OCI-LY3 (cell line): Measurements from ENCODE around the gene CPSF7.

ENCODE experiments used
- H2AFZ ChIP-seq: fragments of 200-600, 300-600 bp; shearing (Covaris generic); 2 replicates; pipeline ENCODE4 v1.6.0; 2014; ENCODE audit warnings: antibody characterized with exemption, low read depth, low read length
- H3K27ac ChIP-seq: fragments of 200-600, 300-600 bp; sonication (generic); 2 replicates; pipeline ENCODE4 v1.5.1; 2014; ENCODE audit warnings: mild to moderate bottlenecking, low read length, moderate library complexity, mixed read lengths
- H3K27me3 ChIP-seq: fragments of 200-600, 300-600 bp; sonication (generic); 2 replicates; pipeline ENCODE4 v1.6.1; 2014; ENCODE audit warnings: low read depth, low read length, mixed read lengths
- H3K36me3 ChIP-seq: fragments of 200-600, 300-600 bp; sonication (generic); replicated peaks from 2 replicates; pipeline ENCODE3; 2014; ENCODE audit warnings: low read depth, low read length, mixed read lengths
- H3K4me1 ChIP-seq: fragments of 300-600, 200-600 bp; sonication (generic); 2 replicates; pipeline ENCODE4 v1.6.1; 2014; ENCODE audit warnings: low read length, mixed read lengths
- H3K4me2 ChIP-seq: fragments of 200-600, 300-600 bp; sonication (generic); 2 replicates; pipeline ENCODE4 v1.6.1; 2014; ENCODE audit warnings: low read length, mixed read lengths
- H3K4me3 ChIP-seq: fragments of 300-600, 200-600 bp; sonication (generic); 2 replicates; pipeline ENCODE4 v1.5.1; 2014; ENCODE audit warnings: antibody characterized with exemption, mild to moderate bottlenecking, low read length, moderate library complexity
- H3K79me2 ChIP-seq: fragments of 300-600, 200-600 bp; shearing (Covaris generic); 2 replicates; pipeline ENCODE4 v1.6.1; 2014; ENCODE audit warnings: mild to moderate bottlenecking, low read length, mixed read lengths
- H3K9ac ChIP-seq: fragments of 300-600, 200-600 bp; shearing (Covaris generic); 2 replicates; pipeline ENCODE4 v1.6.0; 2014; ENCODE audit warnings: mild to moderate bottlenecking, low read length, moderate library complexity
- H3K9me3 ChIP-seq: fragments of 200-600, 300-600 bp; shearing (Covaris generic); 2 replicates; pipeline ENCODE4 v1.6.1; 2014; ENCODE audit warnings: low read length, mixed read lengths; ENCODE audit not compliant: insufficient read depth
- H4K20me1 ChIP-seq: fragments of 200-600, 300-600 bp; sonication (generic); 2 replicates; pipeline ENCODE4 v1.6.1; 2016; ENCODE audit warnings: low read length, mixed read lengths; ENCODE audit not compliant: insufficient read depth
- EZH2phosphoT487 ChIP-seq: fragments of 200-600 bp; shearing (Covaris generic); IDR thresholded peaks from 2 replicates; pipeline ENCODE4 v1.6.1; 2018; ENCODE audit warnings: antibody characterized with exemption, mixed run types, low read depth
- TF ChIP-seq, protein P1 (sequence below): fragments of 200-600, 300-600 bp; sonication (generic); IDR thresholded peaks from 2 replicates; pipeline ENCODE4 v1.5.1; 2014; ENCODE audit warnings: antibody characterized with exemption, low read length, low read depth

CPSF7 gene

GRCh38 chr11:61416941-61417340 lies 12.8 kb downstream of the CPSF7 start:
- Histone ChIP-seq H3K36me3 (peaks cover 83% of the 10 kb centered on the region), H3K79me2 (peaks cover 48% of the 10 kb centered on the region), H3K4me2 (no peak overlapping the region), H2AFZ (no peak overlapping the region), H4K20me1 (peaks cover 20% of the 10 kb centered on the region; the same call in 1 of the 2 replicates), H3K4me3 (no peak overlapping the region), H3K9me3 (no peaks in the 10 kb centered on the region), H3K27me3 (no peaks in the 10 kb centered on the region), H3K4me1 (no peaks in the 10 kb centered on the region), H3K9ac (no peak overlapping the region), H3K27ac (no peak overlapping the region)
- TF ChIP-seq EZH2phosphoT487, result no peak
- TF ChIP-seq, protein P1, sequence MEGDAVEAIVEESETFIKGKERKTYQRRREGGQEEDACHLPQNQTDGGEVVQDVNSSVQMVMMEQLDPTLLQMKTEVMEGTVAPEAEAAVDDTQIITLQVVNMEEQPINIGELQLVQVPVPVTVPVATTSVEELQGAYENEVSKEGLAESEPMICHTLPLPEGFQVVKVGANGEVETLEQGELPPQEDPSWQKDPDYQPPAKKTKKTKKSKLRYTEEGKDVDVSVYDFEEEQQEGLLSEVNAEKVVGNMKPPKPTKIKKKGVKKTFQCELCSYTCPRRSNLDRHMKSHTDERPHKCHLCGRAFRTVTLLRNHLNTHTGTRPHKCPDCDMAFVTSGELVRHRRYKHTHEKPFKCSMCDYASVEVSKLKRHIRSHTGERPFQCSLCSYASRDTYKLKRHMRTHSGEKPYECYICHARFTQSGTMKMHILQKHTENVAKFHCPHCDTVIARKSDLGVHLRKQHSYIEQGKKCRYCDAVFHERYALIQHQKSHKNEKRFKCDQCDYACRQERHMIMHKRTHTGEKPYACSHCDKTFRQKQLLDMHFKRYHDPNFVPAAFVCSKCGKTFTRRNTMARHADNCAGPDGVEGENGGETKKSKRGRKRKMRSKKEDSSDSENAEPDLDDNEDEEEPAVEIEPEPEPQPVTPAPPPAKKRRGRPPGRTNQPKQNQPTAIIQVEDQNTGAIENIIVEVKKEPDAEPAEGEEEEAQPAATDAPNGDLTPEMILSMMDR, result no peak

DNA sequence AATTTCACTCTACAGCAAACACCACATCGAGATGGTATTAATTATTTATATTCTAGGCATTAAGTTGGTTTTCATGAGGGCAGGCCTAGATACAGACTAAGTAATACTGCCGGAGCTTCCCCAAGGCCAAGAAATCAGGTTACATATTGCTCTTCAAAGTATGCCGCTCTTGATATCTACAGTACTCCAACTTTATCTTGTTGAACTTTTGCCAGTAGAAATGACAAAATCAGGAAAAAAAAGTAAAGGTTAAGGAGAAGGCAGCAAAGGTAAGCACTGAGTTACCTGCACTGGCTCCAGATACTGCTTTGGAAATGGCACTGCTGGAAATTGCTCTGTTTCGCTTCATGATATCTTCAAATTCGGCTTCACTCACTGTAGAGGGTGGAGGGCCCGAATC lies 14.4 kb downstream of the CPSF7 start:
- Histone ChIP-seq H3K9me3 (no peaks in the 10 kb centered on the region), H3K4me2 (no peak overlapping the region)
- TF ChIP-seq EZH2phosphoT487, result no peak
- TF ChIP-seq, protein P1, result no peak

DNA sequence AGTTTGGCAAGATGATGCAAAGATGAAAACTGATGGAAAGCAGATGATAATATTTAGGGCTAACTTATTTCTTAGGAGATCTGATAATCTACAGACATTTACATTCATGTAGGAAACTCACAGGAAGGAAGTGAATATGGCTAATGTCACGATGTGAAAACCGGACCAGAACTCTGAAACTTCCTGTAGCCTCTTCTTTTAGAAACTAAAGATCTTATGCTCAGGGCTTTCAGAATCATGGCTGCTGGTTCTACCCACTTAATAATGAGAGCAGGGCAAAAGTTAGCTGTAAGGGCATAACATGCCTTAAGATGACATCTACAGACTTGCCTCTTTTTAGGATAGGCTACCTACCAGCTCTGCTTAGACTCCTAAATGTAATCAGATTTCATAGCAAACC lies 15.2 kb downstream of the CPSF7 start:
- Histone ChIP-seq H3K27me3 (no peaks in the 10 kb centered on the region), H3K9ac (no peak overlapping the region), H3K4me2 (no peak overlapping the region), H3K79me2 (peaks cover 24% of the 10 kb centered on the region), H2AFZ (no peak overlapping the region), H3K27ac (no peak overlapping the region), H3K9me3 (no peaks in the 10 kb centered on the region), H3K4me1 (no peaks in the 10 kb centered on the region), H3K36me3 (peaks cover 85% of the 10 kb centered on the region), H4K20me1 (peaks cover 17% of the 10 kb centered on the region; the same call in 1 of the 2 replicates), H3K4me3 (no peak overlapping the region)
- TF ChIP-seq, protein P1, result no peak
- no peak for TF ChIP-seq EZH2phosphoT487

More for the DNA sequence above, 14.4 kb downstream of the CPSF7 start:
- no peak overlapping the region for H3K4me3 ChIP-seq
- peaks cover 33% of the 10 kb centered on the region for H3K79me2 ChIP-seq
- peaks cover 17% of the 10 kb centered on the region; the same call in 1 of the 2 replicates for H4K20me1 ChIP-seq
- no peak overlapping the region for H3K9ac ChIP-seq
- no peaks in the 10 kb centered on the region for H3K27me3 ChIP-seq
- peaks cover 85% of the 10 kb centered on the region for H3K36me3 ChIP-seq
- no peak overlapping the region for H2AFZ ChIP-seq
- H3K27ac ChIP-seq, result no peak overlapping the region
- no peaks in the 10 kb centered on the region for H3K4me1 ChIP-seq

DNA sequence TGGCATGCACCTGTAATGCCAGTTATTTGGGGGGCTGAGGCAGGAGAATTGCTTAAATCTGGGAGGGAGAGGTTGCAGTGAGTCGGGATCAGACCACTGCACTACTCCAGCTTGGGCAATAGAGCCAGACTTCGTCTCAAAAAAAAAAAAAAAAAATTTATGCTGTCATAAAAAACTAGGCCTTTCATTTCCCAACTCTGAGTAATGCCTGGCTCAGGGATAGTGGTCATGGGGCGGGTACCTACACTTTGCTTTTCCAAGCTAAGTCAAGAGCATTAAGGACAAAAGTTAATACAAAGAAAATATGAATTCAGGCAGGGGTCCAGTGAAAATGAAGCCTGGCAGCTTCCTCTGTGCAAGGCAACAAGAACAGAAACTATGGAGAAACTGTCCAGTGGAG lies 16.3 kb downstream of the CPSF7 start:
- Histone ChIP-seq H3K9me3 (no peaks in the 10 kb centered on the region), H2AFZ (no peak overlapping the region), H3K27me3 (no peaks in the 10 kb centered on the region), H3K4me2 (no peak overlapping the region), H3K27ac (no peak overlapping the region), H3K79me2 (peaks cover 16% of the 10 kb centered on the region), H3K4me1 (no peaks in the 10 kb centered on the region), H4K20me1 (peaks cover 20% of the 10 kb centered on the region; the same call in 1 of the 2 replicates), H3K36me3 (peaks cover 89% of the 10 kb centered on the region), H3K9ac (no peak overlapping the region), H3K4me3 (no peak overlapping the region)
- TF ChIP-seq, protein P1, result no peak
- TF ChIP-seq EZH2phosphoT487, result no peak
